ENCODE measurements around the gene BANK1. TPM values are rescaled to one million over a fixed set of nuclear protein-coding genes. Genes with fewer than 3 reads are reported as not detected.

The BANK1 gene
- total RNA-seq, 1 experiment from 2014 or later, result 1.1 TPM

- Mint-ChIP-seq H3K36me3 (ENCODE audit: insufficient read depth in 1 of 3, low read depth in 3 of 3) (no peaks in the 10 kb centered on the region), H3K27ac (peak overlapping the region in 1 of 3 experiments; percentile 11; a peak in 1 of 7 replicates), H3K4me3 (no peak overlapping the region), H3K27me3 (ENCODE audit: low read depth) (no peaks in the 10 kb centered on the region), H3K9me3 (no peaks in the 10 kb centered on the region), H3K4me1 (peaks cover 10 to 12% of the 10 kb centered on the region in 2 experiments)
- Histone ChIP-seq H3T11ph (ENCODE audit: low read length) (no peak overlapping the region), H4K5ac (ENCODE audit: insufficient read length, low read depth, low read length) (no peak overlapping the region), H3K79me1 (ENCODE audit: insufficient read depth, low read depth, low read length, poor library complexity, severe bottlenecking) (no peaks in the 10 kb centered on the region), H3K56ac (ENCODE audit: insufficient read length, low read depth, low read length) (no peak overlapping the region), H3K4me2 (ENCODE audit: insufficient read depth, insufficient read length, low read length) (no peak overlapping the region), H3K23me2 (ENCODE audit: insufficient read length, low read depth, low read length, poor library complexity, severe bottlenecking) (no peaks in the 10 kb centered on the region), H3K79me2 (ENCODE audit: insufficient read depth, low read length) (no peaks in the 10 kb centered on the region), H3K14ac (ENCODE audit: insufficient read depth, low read length) (no peak overlapping the region), H2BK5ac (ENCODE audit: insufficient read length, low read length) (no peak overlapping the region), H3K4me1 (ENCODE audit: insufficient read depth, low read length) (no peaks in the 10 kb centered on the region; the same call in 1 of the 2 replicates), H4K20me1 (ENCODE audit: control insufficient read depth, insufficient read depth, insufficient read length) (no peaks in the 10 kb centered on the region), H4K8ac (replicated peaks; ENCODE audit: insufficient read length, low read depth, low read length) (no peak overlapping the region), H3K27ac (ENCODE audit: insufficient read length, low read depth, low read length) (no peak overlapping the region), H4K91ac (ENCODE audit: insufficient read length, low read depth, low read length) (no peak overlapping the region), H2AK5ac (ENCODE audit: insufficient read length, low read length) (no peak overlapping the region), H2BK120ac (ENCODE audit: low read depth, low read length, poor library complexity, severe bottlenecking) (no peak overlapping the region), H3K4ac (ENCODE audit: low read depth, low read length) (no peak overlapping the region), H3K27me3 (ENCODE audit: insufficient read depth, low read length) (no peaks in the 10 kb centered on the region), H3K9ac (ENCODE audit: extremely low read depth, insufficient read length, low read length) (no peak overlapping the region), H3K18ac (ENCODE audit: insufficient read length, low read depth, low read length) (no peak overlapping the region), H2BK15ac (ENCODE audit: low read depth, low read length) (no peak overlapping the region), H2BK12ac (ENCODE audit: insufficient read length, low read depth, low read length) (no peak overlapping the region), H3K9me3 (ENCODE audit: control insufficient read depth, low read depth, low read length) (no peaks in the 10 kb centered on the region), H3K23ac (ENCODE audit: insufficient read length, low read depth, low read length) (no peak overlapping the region), H2BK20ac (ENCODE audit: low read depth, low read length, poor library complexity, severe bottlenecking) (no peak overlapping the region), H2AFZ (ENCODE audit: low read length) (no peak overlapping the region)
- no peak for TF ChIP-seq CTCF (conservative IDR thresholded peaks at IDR 0.05)
- no peak for DNase-seq
These were observed 41.3 kb downstream of the BANK1 start for GRCh38 chr4:101831816-101832215.

Measured in H9 (cell line).